ENCODE measurements around the gene PTPN14. TPM values are rescaled to one million over a fixed set of nuclear protein-coding genes. Genes with fewer than 3 reads are reported as not detected.

PTPN14 gene
- total and polyA plus RNA-seq, 2 of the 8 experiments (the other 6 are each of a cell fraction or from before 2014, with no cell fraction given) = 14.4 to 93.6 TPM

DNA sequence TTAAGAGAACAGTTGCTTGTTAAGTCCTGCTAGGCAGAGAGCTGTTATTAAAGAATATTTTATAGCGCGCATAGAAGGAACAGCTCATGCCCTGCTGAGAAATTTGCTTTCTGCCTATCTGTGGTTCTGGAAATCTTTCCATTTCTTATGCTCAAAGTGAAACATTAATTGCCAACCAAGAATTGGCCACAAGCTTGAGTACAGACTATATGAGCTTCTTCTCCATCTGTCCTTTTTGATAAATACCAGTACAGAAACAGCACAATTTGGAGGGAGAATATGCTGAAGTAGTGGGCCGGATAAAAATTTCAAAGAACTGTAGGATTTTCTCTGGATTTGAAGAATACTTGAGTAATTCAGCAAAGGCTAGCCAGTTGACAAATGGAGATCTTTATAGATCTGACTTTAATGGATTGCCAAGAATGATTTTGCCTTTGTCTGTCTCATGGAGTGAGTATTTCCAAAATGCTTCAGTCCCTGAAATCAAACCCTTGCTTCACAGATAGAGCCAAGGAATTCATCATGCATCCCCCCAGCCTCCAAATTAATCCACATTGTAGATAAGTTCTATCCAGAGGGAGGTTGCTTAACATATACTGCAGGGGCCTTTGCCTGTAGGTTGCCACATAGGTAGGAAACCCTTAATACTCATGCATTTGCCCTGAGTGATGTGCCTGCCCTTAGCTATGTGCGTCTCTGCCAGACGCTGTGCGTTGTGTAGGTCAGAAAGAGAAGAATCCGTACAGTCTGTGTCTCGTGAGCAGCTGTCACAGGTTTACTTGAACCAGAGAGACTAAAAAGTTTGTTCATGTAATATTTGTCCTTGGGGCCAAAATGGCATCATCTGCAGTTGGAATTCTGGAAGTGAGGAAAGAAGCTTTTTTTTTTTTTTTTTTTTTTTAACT, 226.3 kb downstream of the PTPN14 start (continued):
- TF ChIP-seq, protein P1, sequence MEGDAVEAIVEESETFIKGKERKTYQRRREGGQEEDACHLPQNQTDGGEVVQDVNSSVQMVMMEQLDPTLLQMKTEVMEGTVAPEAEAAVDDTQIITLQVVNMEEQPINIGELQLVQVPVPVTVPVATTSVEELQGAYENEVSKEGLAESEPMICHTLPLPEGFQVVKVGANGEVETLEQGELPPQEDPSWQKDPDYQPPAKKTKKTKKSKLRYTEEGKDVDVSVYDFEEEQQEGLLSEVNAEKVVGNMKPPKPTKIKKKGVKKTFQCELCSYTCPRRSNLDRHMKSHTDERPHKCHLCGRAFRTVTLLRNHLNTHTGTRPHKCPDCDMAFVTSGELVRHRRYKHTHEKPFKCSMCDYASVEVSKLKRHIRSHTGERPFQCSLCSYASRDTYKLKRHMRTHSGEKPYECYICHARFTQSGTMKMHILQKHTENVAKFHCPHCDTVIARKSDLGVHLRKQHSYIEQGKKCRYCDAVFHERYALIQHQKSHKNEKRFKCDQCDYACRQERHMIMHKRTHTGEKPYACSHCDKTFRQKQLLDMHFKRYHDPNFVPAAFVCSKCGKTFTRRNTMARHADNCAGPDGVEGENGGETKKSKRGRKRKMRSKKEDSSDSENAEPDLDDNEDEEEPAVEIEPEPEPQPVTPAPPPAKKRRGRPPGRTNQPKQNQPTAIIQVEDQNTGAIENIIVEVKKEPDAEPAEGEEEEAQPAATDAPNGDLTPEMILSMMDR (IDR thresholded peaks at IDR 0.05; ENCODE audit: control extremely low read depth in 1 of 3, insufficient read depth in 1 of 3, low read depth in 1 of 3, low read length in 3 of 3) = no peak
- TF ChIP-seq RNF2 (IDR thresholded peaks at IDR 0.05; ENCODE audit: borderline replicate concordance, low read depth, low read length, missing control alignments, poor library complexity, severe bottlenecking) = no peak
- TF ChIP-seq FOSL1 (IDR thresholded peaks at IDR 0.05; ENCODE audit: insufficient read depth, low read depth, low read length) = no peak
- TF ChIP-seq RXRA (IDR thresholded peaks at IDR 0.05; ENCODE audit: insufficient read depth, low read depth, low read length) = no peak
- no peak for TF ChIP-seq SP2 (IDR thresholded peaks at IDR 0.05; ENCODE audit: low read length)
- TF ChIP-seq CHD2 (IDR thresholded peaks at IDR 0.05; ENCODE audit: low read length) = no peak
- TF ChIP-seq EP300 (IDR thresholded peaks at IDR 0.05; ENCODE audit: borderline replicate concordance in 1 of 2, low read depth in 2 of 2, low read length in 2 of 2) = no peak
- no peak for TF ChIP-seq CBX8 (IDR thresholded peaks at IDR 0.05; ENCODE audit: borderline replicate concordance, low read depth, low read length)
